Endometrium (tissue), 2 donors: ENCODE data around the gene SYNGAP1.

ENCODE experiments used
- FAIRE-seq: peaks from 2 replicates; lab custom pipeline; 2012; peaks lifted over from hg19 to GRCh38; lab: Jason Lieb, UNC
- donor health status: control.
- donor health status: control.

The SYNGAP1 gene

GRCh38 chr6:33423777-33424176 lies 3.9 kb downstream of the SYNGAP1 start:
- FAIRE-seq, result no peak

- FAIRE-seq, result no peak
These were observed 5.2 kb downstream of the SYNGAP1 start for GRCh38 chr6:33424855-33425667.

GRCh38 chr6:33425668-33426577 lies 6.1 kb downstream of the SYNGAP1 start:
- FAIRE-seq, result no peak

GRCh38 chr6:33426590-33427511 lies 7.0 kb downstream of the SYNGAP1 start:
- no peak for FAIRE-seq

GRCh38 chr6:33427585-33428223 lies 7.8 kb downstream of the SYNGAP1 start:
- no peak for FAIRE-seq

GRCh38 chr6:33428224-33428965 lies 8.5 kb downstream of the SYNGAP1 start:
- FAIRE-seq, result no peak

GRCh38 chr6:33428966-33429749 lies 9.3 kb downstream of the SYNGAP1 start:
- no peak for FAIRE-seq

GRCh38 chr6:33429750-33430052 lies 9.8 kb downstream of the SYNGAP1 start:
- FAIRE-seq, result no peak

- no peak for FAIRE-seq
These were observed 10.5 kb downstream of the SYNGAP1 start for GRCh38 chr6:33430334-33430733.

GRCh38 chr6:33430991-33431879 lies 11.4 kb downstream of the SYNGAP1 start:
- FAIRE-seq, result no peak

GRCh38 chr6:33431880-33432541 lies 12.1 kb downstream of the SYNGAP1 start:
- FAIRE-seq, result no peak

- no peak for FAIRE-seq
These were observed 12.7 kb downstream of the SYNGAP1 start for GRCh38 chr6:33432546-33432945.

- FAIRE-seq, result no peak
These were observed 13.2 kb downstream of the SYNGAP1 start for GRCh38 chr6:33433001-33433543.

GRCh38 chr6:33433544-33434191 lies 13.8 kb downstream of the SYNGAP1 start:
- FAIRE-seq, result no peak

- no peak for FAIRE-seq
These were observed 15.1 kb downstream of the SYNGAP1 start for GRCh38 chr6:33434961-33435360.

- no peak for FAIRE-seq
These were observed 17.8 kb downstream of the SYNGAP1 start for GRCh38 chr6:33437666-33438065.

- no peak for FAIRE-seq
These were observed 19.2 kb downstream of the SYNGAP1 start for GRCh38 chr6:33438978-33439594.
